Measurements from ENCODE around the gene ABHD15.

The ABHD15 gene

GRCh38 chr17:29583324-29584248, 16.7 kb upstream of the ABHD15 start:
- H3K27me3 ChIP-seq (ENCODE audit: control insufficient read depth in 1 of 2, insufficient read depth in 1 of 2, low read length in 2 of 2), result no peaks in the 10 kb centered on the region
- no peak overlapping the region for H2BK12ac ChIP-seq (ENCODE audit: low read length in 2 of 2)
- peaks cover 33% of the 10 kb centered on the region for H3K79me1 ChIP-seq (replicated peaks; ENCODE audit: low read length, poor library complexity, severe bottlenecking)
- H3K18ac ChIP-seq (ENCODE audit: low read depth in 1 of 2, low read length in 2 of 2), result no peak overlapping the region
- H3K23ac ChIP-seq (ENCODE audit: low read length in 2 of 2), result no peak overlapping the region
- H3K4ac ChIP-seq (ENCODE audit: low read depth in 1 of 2, low read length in 2 of 2), result no peak overlapping the region
- no peak overlapping the region for H3K4me3 ChIP-seq (ENCODE audit: insufficient read depth in 1 of 2, low read depth in 1 of 2, low read length in 2 of 2)
- H2BK120ac ChIP-seq (ENCODE audit: low read depth, low read length), result no peak overlapping the region
- no peak overlapping the region for H3K9ac ChIP-seq (ENCODE audit: low read length)
- no peak overlapping the region for H3K14ac ChIP-seq (ENCODE audit: low read length in 2 of 2)
- no peak overlapping the region for H4K8ac ChIP-seq (ENCODE audit: low read length)
- no peak overlapping the region for H3K4me2 ChIP-seq (ENCODE audit: low read length, poor library complexity, severe bottlenecking)
- peaks cover 41 to 49% of the 10 kb centered on the region in 2 experiments for H3K36me3 ChIP-seq (ENCODE audit: control insufficient read depth in 1 of 2, insufficient read depth in 2 of 2, low read depth in 1 of 2, low read length in 2 of 2)
- H2BK5ac ChIP-seq (ENCODE audit: low read depth, low read length, poor library complexity, severe bottlenecking), result no peak overlapping the region
- no peak for DNase-seq
- H3K4me1 ChIP-seq (ENCODE audit: control insufficient read depth, insufficient read depth, low read depth, low read length), result peaks cover 43% of the 10 kb centered on the region
- H2BK15ac ChIP-seq (ENCODE audit: low read depth, poor library complexity, severe bottlenecking), result no peak overlapping the region
- H3K27ac ChIP-seq (ENCODE audit: low read length, poor library complexity, severe bottlenecking), result no peak overlapping the region
- H3K9me3 ChIP-seq (ENCODE audit: control insufficient read depth, low read length), result no peaks in the 10 kb centered on the region
- no peak overlapping the region for H2AK5ac ChIP-seq (ENCODE audit: low read length, severe bottlenecking)
- H2AFZ ChIP-seq (ENCODE audit: low read depth, low read length), result no peak overlapping the region
- WGBS, result 91% methylated on average over 15 of the region's 16 CpGs
- H4K91ac ChIP-seq (ENCODE audit: low read length), result no peak overlapping the region

- Histone ChIP-seq H4K8ac (ENCODE audit: low read length) (no peak overlapping the region), H2BK15ac (ENCODE audit: low read depth, poor library complexity, severe bottlenecking) (no peak overlapping the region), H2BK12ac (ENCODE audit: low read length in 2 of 2) (no peak overlapping the region), H3K23ac (ENCODE audit: low read length in 2 of 2) (no peak overlapping the region), H4K91ac (ENCODE audit: low read length) (no peak overlapping the region), H3K4ac (ENCODE audit: low read depth in 1 of 2, low read length in 2 of 2) (no peak overlapping the region), H3K36me3 (ENCODE audit: control insufficient read depth in 1 of 2, insufficient read depth in 2 of 2, low read depth in 1 of 2, low read length in 2 of 2) (peaks cover 49 to 57% of the 10 kb centered on the region in 2 experiments), H2AK5ac (ENCODE audit: low read length, severe bottlenecking) (no peak overlapping the region), H3K9ac (ENCODE audit: low read length) (no peak overlapping the region), H2AFZ (ENCODE audit: low read depth, low read length) (no peak overlapping the region), H2BK120ac (ENCODE audit: low read depth, low read length) (no peak overlapping the region), H3K27ac (ENCODE audit: low read length, poor library complexity, severe bottlenecking) (no peak overlapping the region), H3K4me2 (ENCODE audit: low read length, poor library complexity, severe bottlenecking) (no peak overlapping the region), H3K18ac (ENCODE audit: low read depth in 1 of 2, low read length in 2 of 2) (no peak overlapping the region), H3K79me1 (replicated peaks; ENCODE audit: low read length, poor library complexity, severe bottlenecking) (peaks cover 41% of the 10 kb centered on the region), H3K14ac (ENCODE audit: low read length in 2 of 2) (no peak overlapping the region), H3K4me1 (ENCODE audit: control insufficient read depth, insufficient read depth, low read depth, low read length) (peaks cover 41% of the 10 kb centered on the region), H3K9me3 (ENCODE audit: control insufficient read depth, low read length) (no peaks in the 10 kb centered on the region), H3K27me3 (ENCODE audit: control insufficient read depth in 1 of 2, insufficient read depth in 1 of 2, low read length in 2 of 2) (no peaks in the 10 kb centered on the region), H3K4me3 (ENCODE audit: insufficient read depth in 1 of 2, low read depth in 1 of 2, low read length in 2 of 2) (no peak overlapping the region), H2BK5ac (ENCODE audit: low read depth, low read length, poor library complexity, severe bottlenecking) (no peak overlapping the region)
- no peak for DNase-seq
- 96% methylated on average over 12 of the region's 13 CpGs for WGBS
These were observed 15.9 kb upstream of the ABHD15 start for GRCh38 chr17:29582772-29583171.

- Histone ChIP-seq H3K79me1 (replicated peaks; ENCODE audit: low read length, poor library complexity, severe bottlenecking) (peaks cover 42% of the 10 kb centered on the region), H3K27me3 (ENCODE audit: control insufficient read depth in 1 of 2, insufficient read depth in 1 of 2, low read length in 2 of 2) (no peaks in the 10 kb centered on the region), H3K4me2 (ENCODE audit: low read length, poor library complexity, severe bottlenecking) (no peak overlapping the region), H2AFZ (ENCODE audit: low read depth, low read length) (no peak overlapping the region), H3K14ac (ENCODE audit: low read length in 2 of 2) (no peak overlapping the region), H4K8ac (ENCODE audit: low read length) (no peak overlapping the region), H3K9me3 (ENCODE audit: control insufficient read depth, low read length) (no peaks in the 10 kb centered on the region), H3K27ac (ENCODE audit: low read length, poor library complexity, severe bottlenecking) (no peak overlapping the region), H3K9ac (ENCODE audit: low read length) (no peak overlapping the region), H4K91ac (ENCODE audit: low read length) (no peak overlapping the region), H3K36me3 (ENCODE audit: control insufficient read depth in 1 of 2, insufficient read depth in 2 of 2, low read depth in 1 of 2, low read length in 2 of 2) (peaks cover 54 to 62% of the 10 kb centered on the region in 2 experiments), H2BK120ac (ENCODE audit: low read depth, low read length) (no peak overlapping the region), H3K4me3 (ENCODE audit: insufficient read depth in 1 of 2, low read depth in 1 of 2, low read length in 2 of 2) (no peak overlapping the region), H3K18ac (ENCODE audit: low read depth in 1 of 2, low read length in 2 of 2) (no peak overlapping the region), H2AK5ac (ENCODE audit: low read length, severe bottlenecking) (no peak overlapping the region), H3K4me1 (ENCODE audit: control insufficient read depth, insufficient read depth, low read depth, low read length) (peaks cover 37% of the 10 kb centered on the region), H2BK15ac (ENCODE audit: low read depth, poor library complexity, severe bottlenecking) (no peak overlapping the region), H3K23ac (ENCODE audit: low read length in 2 of 2) (no peak overlapping the region), H2BK5ac (ENCODE audit: low read depth, low read length, poor library complexity, severe bottlenecking) (no peak overlapping the region), H3K4ac (ENCODE audit: low read depth in 1 of 2, low read length in 2 of 2) (no peak overlapping the region), H2BK12ac (ENCODE audit: low read length in 2 of 2) (no peak overlapping the region)
- DNase-seq, result no peak
- WGBS, result 93% methylated on average over 10 of the region's 10 CpGs
These were observed 15.5 kb upstream of the ABHD15 start for GRCh38 chr17:29582254-29582765.

- H3K79me1 ChIP-seq (replicated peaks; ENCODE audit: low read length, poor library complexity, severe bottlenecking), result peaks cover 46% of the 10 kb centered on the region
- H2AFZ ChIP-seq (ENCODE audit: low read depth, low read length), result no peak overlapping the region
- 95% methylated on average over 20 of the region's 20 CpGs for WGBS
These were observed 14.9 kb upstream of the ABHD15 start for GRCh38 chr17:29581583-29582253.

More at GRCh38 chr17:29581583-29582253, 14.9 kb upstream of the ABHD15 start:
- no peak overlapping the region for H3K9ac ChIP-seq (ENCODE audit: low read length)
- no peak overlapping the region for H3K14ac ChIP-seq (ENCODE audit: low read length in 2 of 2)
- H3K36me3 ChIP-seq (ENCODE audit: control insufficient read depth in 1 of 2, insufficient read depth in 2 of 2, low read depth in 1 of 2, low read length in 2 of 2), result peaks cover 60 to 68% of the 10 kb centered on the region in 2 experiments
- no peak overlapping the region for H3K4me2 ChIP-seq (ENCODE audit: low read length, poor library complexity, severe bottlenecking)
- no peak overlapping the region for H2BK120ac ChIP-seq (ENCODE audit: low read depth, low read length)
- H3K4me1 ChIP-seq (ENCODE audit: control insufficient read depth, insufficient read depth, low read depth, low read length), result peaks cover 31% of the 10 kb centered on the region
- no peak overlapping the region for H4K8ac ChIP-seq (ENCODE audit: low read length)
- no peaks in the 10 kb centered on the region for H3K27me3 ChIP-seq (ENCODE audit: control insufficient read depth in 1 of 2, insufficient read depth in 1 of 2, low read length in 2 of 2)
- no peak overlapping the region for H3K18ac ChIP-seq (ENCODE audit: low read depth in 1 of 2, low read length in 2 of 2)
- H2BK12ac ChIP-seq (ENCODE audit: low read length in 2 of 2), result no peak overlapping the region
- H2BK15ac ChIP-seq (ENCODE audit: low read depth, poor library complexity, severe bottlenecking), result no peak overlapping the region
- H3K9me3 ChIP-seq (ENCODE audit: control insufficient read depth, low read length), result no peaks in the 10 kb centered on the region
- H2BK5ac ChIP-seq (ENCODE audit: low read depth, low read length, poor library complexity, severe bottlenecking), result no peak overlapping the region
- H4K91ac ChIP-seq (ENCODE audit: low read length), result no peak overlapping the region
- no peak for DNase-seq
- H3K4me3 ChIP-seq (ENCODE audit: insufficient read depth in 1 of 2, low read depth in 1 of 2, low read length in 2 of 2), result no peak overlapping the region
- H3K27ac ChIP-seq (ENCODE audit: low read length, poor library complexity, severe bottlenecking), result no peak overlapping the region
- H3K4ac ChIP-seq (ENCODE audit: low read depth in 1 of 2, low read length in 2 of 2), result no peak overlapping the region
- no peak overlapping the region for H3K23ac ChIP-seq (ENCODE audit: low read length in 2 of 2)
- H2AK5ac ChIP-seq (ENCODE audit: low read length, severe bottlenecking), result no peak overlapping the region
